ENCODE data around the gene IDNK.

Gene IDNK

GRCh38 chr9:83675466-83675865, 52.5 kb downstream of the IDNK start:
- in situ Hi-C loops (cut with MboI; ENCODE audit: low pct_unique_long_range_greater_than_20kb, low sequenced_read_pairs) = no loop called here
- DNase-seq = no peak

- in situ Hi-C loops (cut with MboI; ENCODE audit: low pct_unique_long_range_greater_than_20kb, low sequenced_read_pairs) = no loop called here
- DNase-seq = no peak
Measured at GRCh38 chr9:83677596-83677995, 54.7 kb downstream of the IDNK start.

GRCh38 chr9:83680233-83680632, 57.3 kb downstream of the IDNK start:
- in situ Hi-C loops (cut with MboI; ENCODE audit: low pct_unique_long_range_greater_than_20kb, low sequenced_read_pairs) = no loop called here
- no peak for DNase-seq

GRCh38 chr9:83681490-83681889, 58.5 kb downstream of the IDNK start:
- DNase-seq = no peak
- in situ Hi-C loops (cut with MboI; ENCODE audit: low pct_unique_long_range_greater_than_20kb, low sequenced_read_pairs) = no loop called here

GRCh38 chr9:83688921-83689320, 66.0 kb downstream of the IDNK start:
- DNase-seq = no peak
- in situ Hi-C loops (cut with MboI; ENCODE audit: low pct_unique_long_range_greater_than_20kb, low sequenced_read_pairs) = no loop called here

- no peak for DNase-seq
- in situ Hi-C loops (cut with MboI; ENCODE audit: low pct_unique_long_range_greater_than_20kb, low sequenced_read_pairs) = no loop called here
Measured at GRCh38 chr9:83691492-83691891, 68.5 kb downstream of the IDNK start.
